ENCODE data around the gene LDLRAD3.

DNA sequence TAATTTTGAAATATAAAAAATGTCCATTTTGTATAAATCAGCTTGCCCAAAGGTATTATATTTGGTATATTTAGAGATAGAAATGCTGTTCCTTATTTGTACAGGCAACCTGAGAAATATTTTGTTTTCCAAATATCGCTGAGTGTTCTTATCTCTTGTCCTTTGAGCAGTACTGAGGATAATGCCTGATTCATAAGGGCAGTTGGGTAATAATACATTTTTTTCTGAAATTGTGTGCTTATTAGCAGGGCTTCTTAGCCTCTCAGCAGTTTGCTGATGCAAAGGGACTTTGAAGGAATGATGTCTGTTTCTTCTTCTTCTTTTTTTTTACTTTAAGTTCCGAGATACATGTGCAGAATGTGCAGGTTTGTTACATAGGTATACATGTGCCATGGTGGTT is 69.1 kb downstream of the LDLRAD3 start:
- TF ChIP-seq, protein P1, sequence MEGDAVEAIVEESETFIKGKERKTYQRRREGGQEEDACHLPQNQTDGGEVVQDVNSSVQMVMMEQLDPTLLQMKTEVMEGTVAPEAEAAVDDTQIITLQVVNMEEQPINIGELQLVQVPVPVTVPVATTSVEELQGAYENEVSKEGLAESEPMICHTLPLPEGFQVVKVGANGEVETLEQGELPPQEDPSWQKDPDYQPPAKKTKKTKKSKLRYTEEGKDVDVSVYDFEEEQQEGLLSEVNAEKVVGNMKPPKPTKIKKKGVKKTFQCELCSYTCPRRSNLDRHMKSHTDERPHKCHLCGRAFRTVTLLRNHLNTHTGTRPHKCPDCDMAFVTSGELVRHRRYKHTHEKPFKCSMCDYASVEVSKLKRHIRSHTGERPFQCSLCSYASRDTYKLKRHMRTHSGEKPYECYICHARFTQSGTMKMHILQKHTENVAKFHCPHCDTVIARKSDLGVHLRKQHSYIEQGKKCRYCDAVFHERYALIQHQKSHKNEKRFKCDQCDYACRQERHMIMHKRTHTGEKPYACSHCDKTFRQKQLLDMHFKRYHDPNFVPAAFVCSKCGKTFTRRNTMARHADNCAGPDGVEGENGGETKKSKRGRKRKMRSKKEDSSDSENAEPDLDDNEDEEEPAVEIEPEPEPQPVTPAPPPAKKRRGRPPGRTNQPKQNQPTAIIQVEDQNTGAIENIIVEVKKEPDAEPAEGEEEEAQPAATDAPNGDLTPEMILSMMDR (IDR thresholded peaks at IDR 0.05; ENCODE audit: low read depth, low read length, poor library complexity, severe bottlenecking), result no peak
- TF ChIP-seq EZH2phosphoT487 (IDR thresholded peaks at IDR 0.05; ENCODE audit: borderline replicate concordance, low read length), result no peak

All from DOHH2 (cell line).